Amygdala (tissue), 56 donors: ENCODE results near the gene LRP1-AS.
A peak's percentile ranks its signal among the peaks of the same experiment; 100 is the strongest.

Experiments
- DNase-seq, 56 donors: peaks; one replicate each; lab custom pipeline; 2025; lab: John Stamatoyannopoulos, UW

Gene LRP1-AS

GRCh38 chr12:57162553-57163125 is 15.2 kb upstream of the LRP1-AS start:
- no peak for DNase-seq

- no peak for DNase-seq
Measured at GRCh38 chr12:57161491-57161890, 14.1 kb upstream of the LRP1-AS start.

GRCh38 chr12:57160741-57161140 is 13.3 kb upstream of the LRP1-AS start:
- no peak for DNase-seq

GRCh38 chr12:57160040-57160439 is 12.6 kb upstream of the LRP1-AS start:
- no peak for DNase-seq

- DNase-seq: no peak
Measured at GRCh38 chr12:57159311-57159710, 11.9 kb upstream of the LRP1-AS start.

GRCh38 chr12:57158665-57159064 is 11.2 kb upstream of the LRP1-AS start:
- no peak for DNase-seq

GRCh38 chr12:57158186-57158585 is 10.8 kb upstream of the LRP1-AS start:
- no peak for DNase-seq

GRCh38 chr12:57157588-57158173 is 10.3 kb upstream of the LRP1-AS start:
- peak in 1 of 56 donors; percentile 44 for DNase-seq

GRCh38 chr12:57156701-57157403 is 9.4 kb upstream of the LRP1-AS start:
- DNase-seq: peak in 5 of 56 donors; percentile 19 to 30 (median 23)

GRCh38 chr12:57154804-57155434 is 7.5 kb upstream of the LRP1-AS start:
- DNase-seq: no peak

GRCh38 chr12:57154076-57154475 is 6.7 kb upstream of the LRP1-AS start:
- no peak for DNase-seq

- no peak for DNase-seq
Measured at GRCh38 chr12:57153415-57153997, 6.1 kb upstream of the LRP1-AS start.

- DNase-seq: peak in 3 of 56 donors; percentile 15 to 38 (median 28)
Measured at GRCh38 chr12:57152639-57153038, 5.2 kb upstream of the LRP1-AS start.

- DNase-seq: peak in 3 of 56 donors; percentile 20 to 40 (median 30)
Measured at GRCh38 chr12:57151741-57152630, 4.6 kb upstream of the LRP1-AS start.

GRCh38 chr12:57150400-57151000 is 3.1 kb upstream of the LRP1-AS start:
- no peak for DNase-seq

- no peak for DNase-seq
Measured at GRCh38 chr12:57149245-57149900, 2.0 kb upstream of the LRP1-AS start.

GRCh38 chr12:57148469-57149244 is 1.2 kb upstream of the LRP1-AS start:
- peak in 8 of 56 donors; percentile 12 to 38 (median 20) for DNase-seq

- DNase-seq: no peak
Measured at GRCh38 chr12:57146092-57146491, 1.3 kb downstream of the LRP1-AS start.
